Endothelial cell of umbilical vein (primary cell): ENCODE data around the gene TIRAP. TPM values are rescaled to one million over a fixed set of nuclear protein-coding genes. Genes with fewer than 3 reads are reported as not detected.

Experiments used
- BruUV-seq: library from RNA; stranded (reverse); fragments of 400-500 nt; replicated peaks from 2 replicates; lab custom pipeline; 2021; lab: Mats Ljungman, UMichigan
- CTCF ChIA-PET: fragments of 300-600, 350-600 bp; sonication (Branson Sonifier 250); formaldehyde crosslinking; loops from one replicate; lab custom pipeline; 2021; ENCODE audit warnings: antibody characterized with exemption, inconsistent platforms; lab: Charles Lee
- POLR2A ChIA-PET: fragments of 300-600, 350-600 bp; sonication (Branson Sonifier 250); formaldehyde crosslinking; loops from one replicate; lab custom pipeline; 2021; ENCODE audit warnings: antibody characterized with exemption, inconsistent platforms; lab: Charles Lee
- DNase-seq: peaks from one replicate; pipeline ENCODE4 v3.0.0-alpha.2; 2011; ENCODE audit warnings: low read depth, low spot score
- FAIRE-seq: peaks from 2 replicates; lab custom pipeline; 2011; peaks lifted over from hg19 to GRCh38; lab: Jason Lieb, UNC
- H2AFZ ChIP-seq: 2 replicates; pipeline ENCODE4 v1.6.0; 2012; ENCODE audit warnings: low read depth, low read length, control low read depth, inconsistent platforms
- H3K27ac ChIP-seq: 2 replicates; pipeline ENCODE4 v1.5.1; 2011; ENCODE audit warnings: low read depth, mild to moderate bottlenecking, control low read depth, low read length, moderate library complexity; ENCODE audit not compliant: insufficient read depth
- H3K27me3 ChIP-seq, 2 experiments: 2 replicates each; pipeline versions ENCODE4 v1.6.0 to v1.6.1; 2011; ENCODE audit warnings: low read length in 2 of 2, mixed read lengths in 1 of 2; ENCODE audit not compliant: control insufficient read depth in 2 of 2, insufficient read depth in 2 of 2
- H3K36me3 ChIP-seq, 2 experiments: 2 replicates in 1 of 2; 3 replicates in 1 of 2; pipeline ENCODE4 v1.5.1; 2011; ENCODE audit warnings: low read length in 2 of 2, mild to moderate bottlenecking in 1 of 2, moderate library complexity in 1 of 2; ENCODE audit not compliant: control insufficient read depth in 2 of 2, insufficient read depth in 2 of 2; ENCODE audit errors: extremely low read depth in 1 of 2
- H3K4me1 ChIP-seq: 3 replicates; pipeline ENCODE4 v1.5.1; 2011; ENCODE audit warnings: mild to moderate bottlenecking, low read length; ENCODE audit not compliant: control insufficient read depth, insufficient read depth; ENCODE audit errors: extremely low read depth
- H3K4me2 ChIP-seq: 2 replicates; pipeline ENCODE4 v1.6.1; 2011; ENCODE audit warnings: low read length, control low read depth, mixed read lengths; ENCODE audit not compliant: insufficient read depth
- H3K4me3 ChIP-seq, 3 experiments: fragments of 200-600 bp in 1 of 3; sonication (generic), shearing (Covaris generic) in 1 of 3; replicated peaks in 1 of 3; 2 replicates each; pipeline ENCODE4 v1.5.1; 2011 to 2016; ENCODE audit warnings: control low read depth in 3 of 3, low read length in 3 of 3, mild to moderate bottlenecking in 2 of 3, inconsistent platforms in 1 of 3, low read depth in 1 of 3, moderate library complexity in 1 of 3; ENCODE audit not compliant: insufficient read depth in 1 of 3
- H3K79me2 ChIP-seq: 2 replicates; pipeline ENCODE4 v1.6.0; 2012; ENCODE audit warnings: low read length, inconsistent platforms; ENCODE audit not compliant: control insufficient read depth, insufficient read depth
- H3K9ac ChIP-seq: replicated peaks from 2 replicates; pipeline ENCODE3; 2011; ENCODE audit warnings: low read length, control low read depth; ENCODE audit not compliant: insufficient read depth; ENCODE audit errors: extremely low read depth
- H3K9me1 ChIP-seq: replicated peaks from 3 replicates; pipeline ENCODE4 v1.6.0; 2011; ENCODE audit warnings: mild to moderate bottlenecking, low read length; ENCODE audit not compliant: control insufficient read depth, insufficient read depth; ENCODE audit errors: extremely low read depth
- H3K9me3 ChIP-seq: replicated peaks from 2 replicates; pipeline ENCODE4 v1.5.1; 2012; ENCODE audit warnings: low read length, inconsistent platforms; ENCODE audit not compliant: control insufficient read depth, insufficient read depth
- H4K20me1 ChIP-seq: replicated peaks from 2 replicates; pipeline ENCODE3; 2011; ENCODE audit warnings: mild to moderate bottlenecking, low read length; ENCODE audit not compliant: control insufficient read depth, insufficient read depth; ENCODE audit errors: extremely low read depth
- EZH2 ChIP-seq: IDR thresholded peaks from 2 replicates; pipeline ENCODE4 v1.6.1; 2012; ENCODE audit warnings: borderline replicate concordance, low read depth, mild to moderate bottlenecking, moderate library complexity, low read length, inconsistent platforms; ENCODE audit not compliant: severe bottlenecking
- FOS ChIP-seq: IDR thresholded peaks from 2 replicates; pipeline ENCODE4 v1.6.1; 2011; ENCODE audit warnings: mild to moderate bottlenecking, low read length, moderate library complexity, borderline replicate concordance; ENCODE audit not compliant: insufficient read depth
- GATA2 ChIP-seq: IDR thresholded peaks from 2 replicates; pipeline ENCODE4 v1.7.0; 2011; ENCODE audit warnings: low read depth, mild to moderate bottlenecking, moderate library complexity, mixed read lengths, low read length; ENCODE audit not compliant: insufficient read length, insufficient read depth
- JUN ChIP-seq: IDR thresholded peaks from 2 replicates; pipeline ENCODE4 v1.6.1; 2011; ENCODE audit warnings: borderline replicate concordance, low read depth; ENCODE audit not compliant: insufficient read length, insufficient read depth
- MYC ChIP-seq: IDR thresholded peaks from one replicate; pipeline ENCODE4 v1.6.1; 2011; ENCODE audit warnings: mild to moderate bottlenecking, low read depth, low read length
- POLR2A ChIP-seq: IDR thresholded peaks from 2 replicates; pipeline ENCODE4 v1.6.1; 2012; ENCODE audit warnings: low read depth, mild to moderate bottlenecking, control low read depth, low read length
- POLR2AphosphoS5 ChIP-seq: IDR thresholded peaks from 2 replicates; pipeline ENCODE4 v1.6.1; 2012; ENCODE audit warnings: low read depth, mild to moderate bottlenecking, control low read depth, low read length, moderate library complexity; ENCODE audit not compliant: insufficient read depth
- dilution Hi-C: fragments of 300-500 bp; cut with MboI; formaldehyde crosslinking; loops from one replicate; pipeline ENCODE4 v1.15.0; 2019; ENCODE audit warnings: low sequenced_read_pairs; ENCODE audit not compliant: extremely low pct_ligation_motif_present
- intact Hi-C: fragments of 100-400 bp; cut with micrococcal nuclease; formaldehyde crosslinking; loops from one replicate; pipeline ENCODE4 v1.10.0; 2022
- polyA plus RNA-seq, 4 experiments: library from polyadenylated mRNA; depleted of rRNA in 3 of 4; stranded (reverse) in 3 of 4; unstranded in 1 of 4; fragments of >200 nt; gene quantifications; 2 replicates each; pipeline versions ENCODE4 v1.2.1 to v1.2.3, GENCODE V29; 2011 to 2012; ENCODE audit warnings: missing spikeins in 1 of 4
- total RNA-seq: library from RNA; stranded (reverse); gene quantifications from 2 replicates; pipeline ENCODE4 v1.2.3, GENCODE V29; 2021
- TF ChIP-seq, protein P1 (sequence below): IDR thresholded peaks from 2 replicates; pipeline ENCODE4 v1.6.1; 2011; ENCODE audit not compliant: insufficient read depth, insufficient read length
- TF ChIP-seq, protein P2 (sequence below), 2 donors: IDR thresholded peaks; 1 replicate in 1 of 2; 2 replicates in 1 of 2; pipeline ENCODE4 v1.5.1; 2011; ENCODE audit warnings: low read length in 2 of 2, mild to moderate bottlenecking in 2 of 2, moderate library complexity in 2 of 2, control low read depth in 1 of 2, inconsistent platforms in 1 of 2, low read depth in 1 of 2; ENCODE audit not compliant: insufficient read depth in 1 of 2; ENCODE audit errors: extremely low read depth in 1 of 2

The TIRAP gene
- total and polyA plus RNA-seq, 2 donors (not counting 3 experiments of a cell fraction or from before 2014, with no cell fraction given), result 9.3 to 11.0 TPM

DNA sequence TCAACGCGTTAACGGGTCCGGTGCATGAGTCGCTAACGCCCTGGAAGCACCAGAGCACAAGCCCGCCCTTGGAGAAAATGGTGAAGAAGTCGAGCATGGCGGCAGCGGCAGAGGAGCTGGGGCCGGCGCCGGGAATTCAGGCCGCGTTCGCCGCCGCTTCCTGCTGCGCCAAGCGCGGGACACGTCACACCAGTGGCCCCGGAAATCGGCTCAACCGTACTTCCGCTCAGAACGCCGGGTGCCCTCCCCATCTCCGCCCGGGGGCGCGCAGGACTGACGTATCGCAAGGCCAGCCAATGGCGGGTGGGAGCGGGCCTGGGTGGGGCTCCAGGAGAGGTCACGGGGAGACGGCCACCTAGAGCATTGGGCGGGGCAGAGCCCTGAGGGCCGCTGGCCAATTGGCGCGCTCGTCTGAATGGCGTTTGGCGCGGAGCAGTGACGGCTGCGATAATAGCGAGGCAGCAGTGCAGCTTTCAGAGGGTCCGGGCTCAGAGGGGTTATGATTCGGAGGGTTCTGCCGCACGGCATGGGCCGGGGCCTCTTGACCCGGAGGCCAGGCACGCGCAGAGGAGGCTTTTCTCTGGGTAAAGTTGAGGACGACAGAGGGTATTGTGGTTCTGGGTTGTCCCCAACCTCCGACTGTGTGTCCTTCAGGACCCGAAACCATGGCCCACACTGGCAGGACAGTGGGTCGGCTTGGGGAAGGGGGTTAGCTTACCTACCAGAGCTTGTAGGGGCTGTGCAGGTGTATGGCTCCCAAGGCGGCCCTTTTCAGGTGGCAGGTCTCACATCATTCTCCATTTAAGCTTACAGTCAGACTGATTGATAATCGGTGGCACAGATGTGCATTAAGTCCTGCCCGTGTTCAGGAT is 13.9 kb upstream of the TIRAP start, which contains the start of the genes FOXRED1 and SRPRA:
TSS of gene FOXRED1 (plus strand) at position 447 of the 872 bp plus-strand sequence. CDS start at position 500, 53 bp downstream.
TSS of gene SRPRA (minus strand) at position 188 of the 872 bp plus-strand sequence. CDS start at position 97, 91 bp downstream.
- H4K20me1 ChIP-seq, result no peaks in the 10 kb centered on the region
- CTCF ChIA-PET, result interaction anchor here (0.7 to 1.4 kb wide), 3 partner anchors 37 to 212 kb away, joined by 3 to 4 read pairs (median 4); no protein-coding TSS in a partner anchor
- peak within 1 kb of the TSS; percentile 68 for H2AFZ ChIP-seq
- peaks cover 12% of the 10 kb centered on the region for H3K4me1 ChIP-seq
- H3K79me2 ChIP-seq, result peaks cover 22% of the 10 kb centered on the region
- dilution Hi-C loops (no loop called here), intact Hi-C loops (loop anchor here (1.0 to 10.0 kb wide), 5 partner anchors 13 to 344 kb away; partner anchors contain the start of genes CDON, DCPS, FAM118B and RPUSD4)
- no peaks in the 10 kb centered on the region for H3K9me1 ChIP-seq
- TSS peak; percentile 83 for BruUV-seq
- no peaks in the 10 kb centered on the region for H3K9me3 ChIP-seq
- peak within 1 kb of the TSS; percentile 95 for H3K4me2 ChIP-seq
- TF ChIP-seq, protein P1, sequence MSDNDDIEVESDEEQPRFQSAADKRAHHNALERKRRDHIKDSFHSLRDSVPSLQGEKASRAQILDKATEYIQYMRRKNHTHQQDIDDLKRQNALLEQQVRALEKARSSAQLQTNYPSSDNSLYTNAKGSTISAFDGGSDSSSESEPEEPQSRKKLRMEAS, result peak; percentile 3
- TF ChIP-seq POLR2A (peak; percentile 92), POLR2AphosphoS5 (peak; percentile 99), FOS (no peak), JUN (no peak), EZH2 (no peak), MYC (peak; percentile 0), GATA2 (no peak)
- TF ChIP-seq, protein P2, sequence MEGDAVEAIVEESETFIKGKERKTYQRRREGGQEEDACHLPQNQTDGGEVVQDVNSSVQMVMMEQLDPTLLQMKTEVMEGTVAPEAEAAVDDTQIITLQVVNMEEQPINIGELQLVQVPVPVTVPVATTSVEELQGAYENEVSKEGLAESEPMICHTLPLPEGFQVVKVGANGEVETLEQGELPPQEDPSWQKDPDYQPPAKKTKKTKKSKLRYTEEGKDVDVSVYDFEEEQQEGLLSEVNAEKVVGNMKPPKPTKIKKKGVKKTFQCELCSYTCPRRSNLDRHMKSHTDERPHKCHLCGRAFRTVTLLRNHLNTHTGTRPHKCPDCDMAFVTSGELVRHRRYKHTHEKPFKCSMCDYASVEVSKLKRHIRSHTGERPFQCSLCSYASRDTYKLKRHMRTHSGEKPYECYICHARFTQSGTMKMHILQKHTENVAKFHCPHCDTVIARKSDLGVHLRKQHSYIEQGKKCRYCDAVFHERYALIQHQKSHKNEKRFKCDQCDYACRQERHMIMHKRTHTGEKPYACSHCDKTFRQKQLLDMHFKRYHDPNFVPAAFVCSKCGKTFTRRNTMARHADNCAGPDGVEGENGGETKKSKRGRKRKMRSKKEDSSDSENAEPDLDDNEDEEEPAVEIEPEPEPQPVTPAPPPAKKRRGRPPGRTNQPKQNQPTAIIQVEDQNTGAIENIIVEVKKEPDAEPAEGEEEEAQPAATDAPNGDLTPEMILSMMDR (IDR thresholded peaks at IDR 0.05; ENCODE audit: extremely low read depth in 1 of 2, insufficient read depth in 1 of 2, low read depth in 1 of 2, low read length in 2 of 2), result no peak
- peaks cover 29 to 31% of the 10 kb centered on the region in 2 experiments for H3K36me3 ChIP-seq
- peak within 1 kb of the TSS; percentile 82 for H3K27ac ChIP-seq
- peak within 1 kb of the TSS; percentile 91 for H3K9ac ChIP-seq
- POLR2A ChIA-PET, result interaction anchor here (0.6 to 0.9 kb wide), 2 partner anchors 35 to 702 kb away, joined by 4 read pairs; partner anchors contain the start of gene DCPS
- DNase-seq (peak; percentile 99), FAIRE-seq (peak; percentile 99)
- H3K4me3 ChIP-seq, result peak within 1 kb of the TSS; percentile 81 to 92 (median 87)
- no peaks in the 10 kb centered on the region for H3K27me3 ChIP-seq
